Upper lobe of right lung (tissue), 1 donor: ENCODE measurements around the gene COL5A1. TPM values are rescaled to one million over a fixed set of nuclear protein-coding genes. Genes with fewer than 3 reads are reported as not detected.

Experiments used
- ATAC-seq: fragments of 200-7000 bp; cut with Tn5 transposase; one replicate; pipeline ENCODE4 v1.9.1; 2020; ENCODE audit warnings: mild to moderate bottlenecking, moderate library complexity
- DNase-seq: peaks from one replicate; pipeline ENCODE4 v3.0.0-alpha.2; 2020
- H3K27ac ChIP-seq: fragments of 200-600 bp; one replicate; pipeline ENCODE4 v1.8.0; 2022
- H3K27me3 ChIP-seq: fragments of 200-600 bp; one replicate; pipeline ENCODE4 v1.8.0; 2022; ENCODE audit warnings: mild to moderate bottlenecking
- H3K36me3 ChIP-seq: fragments of 200-600 bp; one replicate; pipeline ENCODE4 v1.8.0; 2022
- H3K4me1 ChIP-seq: fragments of 200-600 bp; one replicate; pipeline ENCODE4 v1.8.0; 2022
- H3K4me3 ChIP-seq: fragments of 200-600 bp; one replicate; pipeline ENCODE4 v1.8.0; 2022; ENCODE audit warnings: mild to moderate bottlenecking
- H3K9me3 ChIP-seq: fragments of 200-600 bp; one replicate; pipeline ENCODE4 v1.8.0; 2022
- intact Hi-C: fragments of 100-400 bp; cut with DNase I; formaldehyde crosslinking; loops from one replicate; pipeline ENCODE4 v1.11.0; 2022
- total RNA-seq: library from RNA; stranded (reverse); fragmentation: NEBNext Ultra II Directional; extraction: Animal tissue kit (Norgen Biotek cat#: 25700); gene quantifications from one replicate; pipeline ENCODE4 v1.2.1, GENCODE V29; 2021
- TF ChIP-seq, protein P1 (sequence below): fragments of 200-600 bp; IDR thresholded peaks from one replicate; pipeline ENCODE4 v1.8.0; 2022; ENCODE audit warnings: antibody characterized with exemption
- donor health status: DM: no; HTN: yes; CAD: no; lungs with severe emphysema.

The COL5A1 gene
- total RNA-seq, 1 donor from 2014 or later, result 37.8 TPM

- Histone ChIP-seq H3K27ac (no peak overlapping the region), H3K4me3 (no peak overlapping the region), H3K27me3 (peaks cover 3% of the 10 kb centered on the region), H3K9me3 (no peaks in the 10 kb centered on the region), H3K4me1 (no peaks in the 10 kb centered on the region), H3K36me3 (peaks cover 3% of the 10 kb centered on the region)
- no peak for ATAC-seq
- DNase-seq, result no peak
- TF ChIP-seq, protein P1, sequence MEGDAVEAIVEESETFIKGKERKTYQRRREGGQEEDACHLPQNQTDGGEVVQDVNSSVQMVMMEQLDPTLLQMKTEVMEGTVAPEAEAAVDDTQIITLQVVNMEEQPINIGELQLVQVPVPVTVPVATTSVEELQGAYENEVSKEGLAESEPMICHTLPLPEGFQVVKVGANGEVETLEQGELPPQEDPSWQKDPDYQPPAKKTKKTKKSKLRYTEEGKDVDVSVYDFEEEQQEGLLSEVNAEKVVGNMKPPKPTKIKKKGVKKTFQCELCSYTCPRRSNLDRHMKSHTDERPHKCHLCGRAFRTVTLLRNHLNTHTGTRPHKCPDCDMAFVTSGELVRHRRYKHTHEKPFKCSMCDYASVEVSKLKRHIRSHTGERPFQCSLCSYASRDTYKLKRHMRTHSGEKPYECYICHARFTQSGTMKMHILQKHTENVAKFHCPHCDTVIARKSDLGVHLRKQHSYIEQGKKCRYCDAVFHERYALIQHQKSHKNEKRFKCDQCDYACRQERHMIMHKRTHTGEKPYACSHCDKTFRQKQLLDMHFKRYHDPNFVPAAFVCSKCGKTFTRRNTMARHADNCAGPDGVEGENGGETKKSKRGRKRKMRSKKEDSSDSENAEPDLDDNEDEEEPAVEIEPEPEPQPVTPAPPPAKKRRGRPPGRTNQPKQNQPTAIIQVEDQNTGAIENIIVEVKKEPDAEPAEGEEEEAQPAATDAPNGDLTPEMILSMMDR, result no peak
- intact Hi-C loops, result no loop called here
These were observed 81.4 kb downstream of the COL5A1 start for GRCh38 chr9:134723037-134723436.

DNA sequence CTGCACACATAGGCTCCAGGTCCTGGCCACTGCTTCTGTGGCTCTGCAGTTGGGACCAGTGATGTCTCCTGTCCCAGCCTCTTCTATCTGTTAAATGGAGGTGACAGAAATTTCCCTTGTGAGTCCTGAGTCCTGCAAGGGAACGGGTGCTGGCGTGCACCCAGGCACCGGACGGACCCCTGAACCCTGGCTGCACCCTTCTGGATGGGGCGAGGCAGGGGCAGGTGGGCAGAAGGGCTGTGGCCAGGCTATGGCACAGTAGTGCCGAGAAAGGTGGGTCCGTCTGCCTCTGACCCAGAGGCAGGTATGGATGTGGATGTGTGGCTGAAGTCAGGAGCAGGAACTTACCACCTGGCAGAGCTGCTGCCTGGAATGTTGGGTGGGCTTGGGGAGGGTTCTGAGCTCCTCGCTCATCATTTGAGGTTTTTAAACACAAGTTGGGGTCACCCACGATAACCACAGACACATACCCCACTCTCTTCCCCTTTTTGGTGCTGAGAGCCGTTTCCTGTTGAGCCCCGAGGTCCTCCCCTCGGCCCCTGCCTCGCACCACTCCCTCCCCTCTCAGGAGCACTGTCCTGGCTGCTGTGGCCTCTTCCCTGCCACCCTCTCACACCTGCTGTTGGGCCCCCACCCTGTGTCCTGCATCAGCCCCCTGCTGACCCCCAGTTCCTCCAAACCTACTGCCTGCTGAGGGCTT is 82.0 kb downstream of the COL5A1 start:
- ATAC-seq (no peak), DNase-seq (no peak)
- peaks cover 3% of the 10 kb centered on the region for H3K27me3 ChIP-seq
- H3K4me1 ChIP-seq, result no peaks in the 10 kb centered on the region
- no peak overlapping the region for H3K27ac ChIP-seq
- no peaks in the 10 kb centered on the region for H3K9me3 ChIP-seq
- H3K4me3 ChIP-seq, result no peak overlapping the region
- intact Hi-C loops, result no loop called here
- peaks cover 3% of the 10 kb centered on the region for H3K36me3 ChIP-seq
- TF ChIP-seq, protein P1, result no peak

- TF ChIP-seq, protein P1, result no peak
- Histone ChIP-seq H3K4me1 (no peaks in the 10 kb centered on the region), H3K9me3 (no peaks in the 10 kb centered on the region), H3K36me3 (peaks cover 3% of the 10 kb centered on the region), H3K27ac (no peak overlapping the region), H3K4me3 (no peak overlapping the region), H3K27me3 (peaks cover 3% of the 10 kb centered on the region)
- ATAC-seq (no peak), DNase-seq (no peak)
- intact Hi-C loops, result no loop called here
These were observed 82.8 kb downstream of the COL5A1 start for GRCh38 chr9:134724202-134724911.

DNA sequence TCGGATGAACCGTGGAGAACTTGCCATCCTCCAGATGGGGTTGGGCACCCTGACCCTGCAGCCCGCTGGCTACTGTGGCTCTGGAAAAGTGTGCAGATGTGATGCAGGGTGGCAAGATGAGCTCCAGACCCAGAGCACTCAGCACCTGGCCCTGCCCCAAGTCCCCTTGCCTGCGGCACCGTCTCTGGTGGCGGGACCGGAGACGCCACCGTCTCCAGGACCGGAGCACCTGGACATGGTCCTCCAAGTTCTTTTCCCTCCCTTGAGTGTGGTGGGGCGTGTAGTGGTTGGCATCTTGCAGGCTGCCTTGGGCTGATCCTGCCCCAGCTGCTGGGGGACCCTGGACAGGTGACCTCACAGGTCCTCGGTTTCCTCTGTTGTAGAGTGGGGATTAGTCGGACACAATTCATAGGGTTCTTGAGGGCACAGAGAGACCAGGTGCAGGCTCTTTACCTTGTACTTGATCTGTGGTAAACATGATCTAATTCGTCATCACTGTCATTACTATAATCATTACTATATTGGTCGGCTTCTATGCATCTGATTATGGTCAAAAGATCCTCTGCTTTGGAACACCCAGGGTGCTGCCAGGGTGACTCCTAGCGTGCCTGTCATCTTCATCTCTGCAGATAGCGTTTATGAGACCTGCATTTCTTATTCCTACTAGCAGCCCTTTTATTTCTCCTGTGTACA is 83.5 kb downstream of the COL5A1 start:
- ATAC-seq (no peak), DNase-seq (no peak)
- Histone ChIP-seq H3K27ac (no peak overlapping the region), H3K9me3 (no peaks in the 10 kb centered on the region), H3K36me3 (peaks cover 3% of the 10 kb centered on the region), H3K4me1 (no peaks in the 10 kb centered on the region), H3K4me3 (no peak overlapping the region), H3K27me3 (peaks cover 3% of the 10 kb centered on the region)
- intact Hi-C loops, result no loop called here
- TF ChIP-seq, protein P1, result no peak

DNA sequence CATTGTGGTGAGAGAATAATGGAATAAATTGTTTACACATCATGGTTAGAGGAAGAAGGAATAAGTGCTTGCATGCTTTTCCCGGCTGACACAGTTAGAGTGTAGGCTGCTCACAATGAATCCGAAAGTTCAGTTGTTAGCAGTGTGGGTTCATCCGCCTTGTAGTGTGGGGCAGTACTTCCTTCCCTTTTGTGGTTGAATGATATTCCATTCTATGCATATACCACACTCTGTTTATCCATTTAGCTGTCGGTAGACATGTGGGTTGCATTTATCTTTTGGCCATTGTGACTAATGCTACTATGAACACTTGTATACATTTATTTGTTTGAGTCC is 84.0 kb downstream of the COL5A1 start:
- no peak for DNase-seq
- ATAC-seq, result peak; percentile 39

More for the DNA sequence above, 84.0 kb downstream of the COL5A1 start:
- H3K27ac ChIP-seq, result no peak overlapping the region
- H3K4me1 ChIP-seq, result no peaks in the 10 kb centered on the region
- no peak overlapping the region for H3K4me3 ChIP-seq
- peaks cover 3% of the 10 kb centered on the region for H3K36me3 ChIP-seq
- no peaks in the 10 kb centered on the region for H3K9me3 ChIP-seq
- TF ChIP-seq, protein P1, result no peak
- H3K27me3 ChIP-seq, result peaks cover 3% of the 10 kb centered on the region
- intact Hi-C loops, result no loop called here
